ENCODE data around the gene CD248. TPM values are rescaled to one million over a fixed set of nuclear protein-coding genes. Genes with fewer than 3 reads are reported as not detected.

Gene CD248
- total RNA-seq, 1 experiment from 2014 or later = 0.15 TPM

DNA sequence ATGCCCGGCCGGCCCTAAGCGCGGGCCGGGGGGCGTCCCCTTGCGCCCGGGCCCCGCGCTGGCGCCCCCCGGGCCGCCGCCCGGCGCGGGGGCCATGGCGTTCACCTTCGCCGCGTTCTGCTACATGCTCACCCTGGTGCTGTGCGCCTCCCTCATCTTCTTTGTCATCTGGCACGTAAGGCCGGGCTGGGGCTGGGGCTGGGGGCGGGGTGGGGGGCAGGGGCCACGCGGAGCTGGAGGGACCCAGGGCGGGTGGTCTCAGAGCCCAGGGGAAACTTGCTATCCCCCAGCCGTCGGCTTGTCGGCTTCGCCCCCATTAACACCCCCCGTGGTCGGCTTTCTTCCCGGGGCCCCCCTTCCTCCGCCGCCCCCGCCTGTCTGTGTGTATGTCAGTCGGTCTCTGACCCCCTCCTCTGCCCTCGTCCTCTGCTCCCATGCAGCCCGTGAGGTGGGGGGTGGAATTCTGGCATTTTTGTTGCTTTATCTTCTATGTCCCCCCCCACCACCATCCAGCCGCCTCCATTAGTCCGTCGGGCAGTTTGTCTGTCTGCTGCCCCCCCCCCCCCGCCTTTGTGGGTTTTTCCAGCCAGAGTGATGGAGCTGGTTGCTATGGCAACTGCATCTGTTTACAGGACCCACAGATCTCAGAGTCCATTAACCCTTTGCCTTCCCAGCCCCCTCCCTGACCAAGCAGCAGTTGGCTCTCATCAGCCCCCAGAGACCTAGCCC lies 38.3 kb downstream of the CD248 start:
- H3K4me1 ChIP-seq (ENCODE audit: control insufficient read depth, insufficient read depth, low read length) = peaks cover 30% of the 10 kb centered on the region
- POLR2A ChIA-PET = interaction anchor here (0.8 kb wide), 1 partner anchor 11 kb away, joined by 7 read pairs; the partner anchor contains the start of gene YIF1A
- no peak overlapping the region for H3K27ac ChIP-seq (ENCODE audit: low read length)
- H3K9me3 ChIP-seq (ENCODE audit: control insufficient read depth, insufficient read depth, low read depth, low read length) = no peaks in the 10 kb centered on the region
- no TSS peak for BruUV-seq (replicated peaks)
- peak overlapping the region; percentile 39 to 40 for H3K4me3 ChIP-seq (ENCODE audit: low read depth in 2 of 2, low read length in 2 of 2)
- TF ChIP-seq, protein P1, sequence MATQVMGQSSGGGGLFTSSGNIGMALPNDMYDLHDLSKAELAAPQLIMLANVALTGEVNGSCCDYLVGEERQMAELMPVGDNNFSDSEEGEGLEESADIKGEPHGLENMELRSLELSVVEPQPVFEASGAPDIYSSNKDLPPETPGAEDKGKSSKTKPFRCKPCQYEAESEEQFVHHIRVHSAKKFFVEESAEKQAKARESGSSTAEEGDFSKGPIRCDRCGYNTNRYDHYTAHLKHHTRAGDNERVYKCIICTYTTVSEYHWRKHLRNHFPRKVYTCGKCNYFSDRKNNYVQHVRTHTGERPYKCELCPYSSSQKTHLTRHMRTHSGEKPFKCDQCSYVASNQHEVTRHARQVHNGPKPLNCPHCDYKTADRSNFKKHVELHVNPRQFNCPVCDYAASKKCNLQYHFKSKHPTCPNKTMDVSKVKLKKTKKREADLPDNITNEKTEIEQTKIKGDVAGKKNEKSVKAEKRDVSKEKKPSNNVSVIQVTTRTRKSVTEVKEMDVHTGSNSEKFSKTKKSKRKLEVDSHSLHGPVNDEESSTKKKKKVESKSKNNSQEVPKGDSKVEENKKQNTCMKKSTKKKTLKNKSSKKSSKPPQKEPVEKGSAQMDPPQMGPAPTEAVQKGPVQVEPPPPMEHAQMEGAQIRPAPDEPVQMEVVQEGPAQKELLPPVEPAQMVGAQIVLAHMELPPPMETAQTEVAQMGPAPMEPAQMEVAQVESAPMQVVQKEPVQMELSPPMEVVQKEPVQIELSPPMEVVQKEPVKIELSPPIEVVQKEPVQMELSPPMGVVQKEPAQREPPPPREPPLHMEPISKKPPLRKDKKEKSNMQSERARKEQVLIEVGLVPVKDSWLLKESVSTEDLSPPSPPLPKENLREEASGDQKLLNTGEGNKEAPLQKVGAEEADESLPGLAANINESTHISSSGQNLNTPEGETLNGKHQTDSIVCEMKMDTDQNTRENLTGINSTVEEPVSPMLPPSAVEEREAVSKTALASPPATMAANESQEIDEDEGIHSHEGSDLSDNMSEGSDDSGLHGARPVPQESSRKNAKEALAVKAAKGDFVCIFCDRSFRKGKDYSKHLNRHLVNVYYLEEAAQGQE (IDR thresholded peaks at IDR 0.05; ENCODE audit: insufficient read depth in 1 of 2, low read depth in 2 of 2, low read length in 1 of 2) = no peak
- TF ChIP-seq SIN3A (IDR thresholded peaks at IDR 0.05; ENCODE audit: borderline replicate concordance, insufficient read depth, low read depth, low read length) (no peak), TCF7L2 (IDR thresholded peaks at IDR 0.05; ENCODE audit: low read depth, low read length) (no peak)
- TF ChIP-seq, protein P2, sequence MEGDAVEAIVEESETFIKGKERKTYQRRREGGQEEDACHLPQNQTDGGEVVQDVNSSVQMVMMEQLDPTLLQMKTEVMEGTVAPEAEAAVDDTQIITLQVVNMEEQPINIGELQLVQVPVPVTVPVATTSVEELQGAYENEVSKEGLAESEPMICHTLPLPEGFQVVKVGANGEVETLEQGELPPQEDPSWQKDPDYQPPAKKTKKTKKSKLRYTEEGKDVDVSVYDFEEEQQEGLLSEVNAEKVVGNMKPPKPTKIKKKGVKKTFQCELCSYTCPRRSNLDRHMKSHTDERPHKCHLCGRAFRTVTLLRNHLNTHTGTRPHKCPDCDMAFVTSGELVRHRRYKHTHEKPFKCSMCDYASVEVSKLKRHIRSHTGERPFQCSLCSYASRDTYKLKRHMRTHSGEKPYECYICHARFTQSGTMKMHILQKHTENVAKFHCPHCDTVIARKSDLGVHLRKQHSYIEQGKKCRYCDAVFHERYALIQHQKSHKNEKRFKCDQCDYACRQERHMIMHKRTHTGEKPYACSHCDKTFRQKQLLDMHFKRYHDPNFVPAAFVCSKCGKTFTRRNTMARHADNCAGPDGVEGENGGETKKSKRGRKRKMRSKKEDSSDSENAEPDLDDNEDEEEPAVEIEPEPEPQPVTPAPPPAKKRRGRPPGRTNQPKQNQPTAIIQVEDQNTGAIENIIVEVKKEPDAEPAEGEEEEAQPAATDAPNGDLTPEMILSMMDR (IDR thresholded peaks at IDR 0.05) = no peak
- no peak for DNase-seq (ENCODE audit: low read depth, low spot score)
- no peak for ATAC-seq
- H3K36me3 ChIP-seq (ENCODE audit: control insufficient read depth, insufficient read depth, low read length) = 0 out of 2 replicates have a peak, but pooled peaks cover 5% of the 10 kb centered on the region
- no peaks in the 10 kb centered on the region for H3K27me3 ChIP-seq (ENCODE audit: control insufficient read depth, insufficient read depth, low read length)
- intact Hi-C loops (cut with micrococcal nuclease; ENCODE audit: unreplicated experiment) (no loop called here), in situ Hi-C loops (cut with HindIII; ENCODE audit: low pct_unique_long_range_greater_than_20kb, low sequenced_read_pairs) (no loop called here)
- CTCF ChIA-PET = interaction anchor here (0.8 kb wide), 1 partner anchor 126 kb away, joined by 27 read pairs; no protein-coding TSS in a partner anchor

DNA sequence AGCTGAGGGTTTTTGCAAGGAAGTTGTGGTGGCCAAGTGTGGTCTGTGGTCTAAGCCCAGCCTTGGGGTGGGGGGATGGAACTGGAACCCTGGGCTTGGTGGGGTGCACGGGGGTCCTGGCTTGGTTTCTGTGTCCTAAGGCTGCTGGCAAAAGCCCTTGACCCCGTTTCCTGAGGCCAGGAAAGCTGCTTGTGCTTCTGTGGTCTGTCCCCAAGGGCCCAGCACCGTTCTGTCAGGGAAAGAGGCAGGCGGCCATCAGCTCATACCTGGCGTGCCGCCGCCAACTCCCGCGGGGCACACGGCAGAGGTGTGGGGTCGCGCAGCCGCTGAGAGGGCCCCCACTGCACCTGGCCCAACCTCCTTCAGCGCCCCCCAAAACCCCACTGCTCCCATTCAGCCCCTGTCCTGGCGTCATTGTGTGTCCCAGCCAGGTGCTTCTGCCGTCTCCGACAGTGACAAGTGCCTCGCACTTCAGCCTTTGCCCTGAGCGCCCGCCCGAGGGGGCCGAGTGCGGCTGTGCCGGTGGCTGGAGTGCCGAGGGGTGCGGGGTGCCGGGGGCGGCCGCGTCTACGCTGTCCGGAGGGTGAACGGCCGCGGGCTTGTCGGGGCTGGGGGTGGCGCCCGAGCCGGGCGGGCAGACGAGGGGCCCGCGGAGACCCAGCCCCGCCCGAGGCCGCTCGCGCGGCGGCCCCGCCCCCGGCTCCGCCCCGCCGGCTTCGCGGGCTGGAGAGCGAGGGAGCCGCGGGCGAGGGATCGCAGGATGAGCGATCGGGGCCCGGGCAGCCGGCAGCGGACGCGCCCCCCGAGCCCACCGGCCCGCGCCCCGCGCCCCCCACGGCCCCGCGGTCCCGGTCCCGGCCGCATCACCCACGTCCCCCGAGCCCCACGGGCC lies 39.1 kb downstream of the CD248 start, which contains the start of gene CNIH2:
CNIH2 (plus strand) TSS at position 705 of the 892 bp plus-strand sequence. CDS start 282 bp downstream, outside the sequence.
- DNase-seq (ENCODE audit: low read depth, low spot score) (no peak), ATAC-seq (peak; percentile 70)
- CTCF ChIA-PET = interaction anchor here (0.5 to 0.6 kb wide), 2 partner anchors 17 to 1032 kb away, joined by 3 to 4 read pairs; no protein-coding TSS in a partner anchor
- Histone ChIP-seq H3K4me1 (ENCODE audit: control insufficient read depth, insufficient read depth, low read length) (peaks cover 25% of the 10 kb centered on the region), H3K36me3 (ENCODE audit: control insufficient read depth, insufficient read depth, low read length) (peaks cover 8% of the 10 kb centered on the region; the same call in 1 of the 2 replicates), H3K9me3 (ENCODE audit: control insufficient read depth, insufficient read depth, low read depth, low read length) (no peaks in the 10 kb centered on the region), H3K4me3 (ENCODE audit: low read depth in 2 of 2, low read length in 2 of 2) (peak within 1 kb of the TSS; percentile 40 to 49), H3K27me3 (ENCODE audit: control insufficient read depth, insufficient read depth, low read length) (no peaks in the 10 kb centered on the region), H3K27ac (ENCODE audit: low read length) (peak within 1 kb of the TSS; percentile 63; the same call in 1 of the 2 replicates)
- in situ Hi-C loops (cut with HindIII; ENCODE audit: low pct_unique_long_range_greater_than_20kb, low sequenced_read_pairs) = no loop called here
- BruUV-seq (replicated peaks) = no TSS peak
- POLR2A ChIA-PET = interaction anchor here (0.5 to 1.3 kb wide), 2 partner anchors 11 to 361 kb away, joined by 6 to 14 read pairs; partner anchors contain the start of gene YIF1A
- TF ChIP-seq TCF7L2 (IDR thresholded peaks at IDR 0.05; ENCODE audit: low read depth, low read length) (no peak), SIN3A (IDR thresholded peaks at IDR 0.05; ENCODE audit: borderline replicate concordance, insufficient read depth, low read depth, low read length) (peak; percentile 76; the same call in 1 of the 2 replicates), POLR2AphosphoS5 (IDR thresholded peaks at IDR 0.05; ENCODE audit: low read depth, low read length) (peak; percentile 75)
- TF ChIP-seq, protein P1 (IDR thresholded peaks at IDR 0.05; ENCODE audit: insufficient read depth in 1 of 2, low read depth in 2 of 2, low read length in 1 of 2) = no peak
- TF ChIP-seq, protein P2 (IDR thresholded peaks at IDR 0.05) = no peak
- intact Hi-C loops (cut with micrococcal nuclease; ENCODE audit: unreplicated experiment) = no loop called here

Data from Panc1 (cell line).